Esophagus squamous epithelium (tissue), 5 donors: ENCODE data around the gene FAR1. TPM values are rescaled to one million over a fixed set of nuclear protein-coding genes. Genes with fewer than 3 reads are reported as not detected.

Source experiments
- DNase-seq: peaks from one replicate; lab custom pipeline; 2025; lab: John Stamatoyannopoulos, UW
- H3K27ac ChIP-seq, 4 donors: fragments of 200-600 bp; sonication (generic); one replicate each; pipeline ENCODE4 v1.5.1; 2016 to 2019; ENCODE audit warnings: mild to moderate bottlenecking in 1 of 4
- H3K27me3 ChIP-seq, 4 donors: fragments of 200-600 bp; sonication (generic); 1 replicate in 3 of 4; 2 replicates in 1 of 4; pipeline versions ENCODE4 v1.5.1 to v1.6.0; 2017 to 2021; ENCODE audit warnings: antibody characterized with exemption in 1 of 4
- H3K36me3 ChIP-seq, 3 donors: fragments of 200-600 bp; sonication (generic); one replicate each; pipeline ENCODE4 v1.5.1; 2016 to 2019
- H3K4me1 ChIP-seq, 3 donors: fragments of 200-600 bp; sonication (generic); one replicate each; pipeline ENCODE4 v1.5.1; 2017 to 2019
- H3K4me3 ChIP-seq, 4 donors: fragments of 200-600 bp; sonication (generic); 1 replicate in 3 of 4; 2 replicates in 1 of 4; pipeline ENCODE4 v1.5.1; 2016 to 2019; ENCODE audit warnings: mild to moderate bottlenecking in 2 of 4, moderate library complexity in 1 of 4
- H3K9me3 ChIP-seq, 3 donors: fragments of 200-600 bp; sonication (generic); one replicate each; pipeline ENCODE4 v1.5.1; 2016 to 2019
- POLR2A ChIP-seq, 4 donors: fragments of 450-650 bp; IDR thresholded peaks; one replicate each; pipeline ENCODE4 v1.6.1; 2017; ENCODE audit warnings: antibody characterized with exemption in 4 of 4, mild to moderate bottlenecking in 4 of 4, moderate library complexity in 3 of 4
- WGBS, 2 donors: methylation state at CpG; one replicate each; pipeline ENCODE4 v1.1.5; 2018; 5-methylcytosine and 5-hydroxymethylcytosine counted together
- intact Hi-C: fragments of 100-400 bp; cut with DNase I; formaldehyde crosslinking; loops from one replicate; pipeline ENCODE4 v1.15.0; 2022
- total RNA-seq, 4 donors: library from RNA; depleted of rRNA; stranded (reverse); fragments of >200 nt; gene quantifications; one replicate each; pipeline ENCODE4 v1.1.0, GENCODE V29; 2016
- TF ChIP-seq, protein P1 (sequence below), 6 experiments: fragments of 450-650 bp in 4 of 6; fragments of 200-600 bp in 2 of 6; sonication (generic) in 2 of 6; IDR thresholded peaks; one replicate each; pipeline ENCODE4 v1.5.1; 2016 to 2019; ENCODE audit warnings: antibody characterized with exemption in 6 of 6, mild to moderate bottlenecking in 4 of 6, moderate library complexity in 4 of 6
- donor health status: DM: yes; HTN: yes; CAD: no.

Gene FAR1
- total RNA-seq, 4 donors from 2014 or later, result 78.2 to 135 (median 98.6) TPM

DNA sequence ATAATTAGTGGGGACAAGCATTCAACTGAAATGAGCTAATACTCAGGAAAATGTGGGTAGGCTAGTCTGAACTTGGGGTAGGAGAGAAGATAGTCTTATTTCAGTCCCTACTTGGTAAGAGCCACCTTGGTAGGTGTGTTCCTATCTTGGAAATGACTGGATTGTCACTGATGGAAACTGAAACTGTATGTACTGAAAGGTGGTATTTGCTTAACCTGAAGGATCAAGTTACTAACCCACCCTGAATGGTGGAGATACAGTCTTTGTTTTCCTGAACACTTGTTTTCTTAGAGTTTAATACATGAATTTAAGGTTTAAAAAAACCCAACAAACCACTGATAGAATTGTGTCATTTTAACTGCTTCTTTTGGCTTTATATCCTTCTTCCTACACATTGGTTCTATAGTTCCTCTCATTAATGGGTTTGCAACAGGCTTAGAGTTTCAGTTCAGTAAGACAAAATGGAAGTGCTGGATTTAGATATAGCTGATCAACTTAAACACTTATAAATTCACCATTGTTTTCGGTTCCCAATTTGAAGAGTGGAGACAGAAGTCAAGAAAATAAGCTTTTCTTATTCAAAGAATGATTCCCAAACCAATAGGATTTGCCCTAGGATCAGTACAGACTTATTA lies 4.2 kb downstream of the FAR1 start:
- H3K27ac ChIP-seq, result peak overlapping the region in 2 of 4 donors; percentile 17 to 23
- no peak for TF ChIP-seq POLR2A (IDR thresholded peaks at IDR 0.05)
- TF ChIP-seq, protein P1, sequence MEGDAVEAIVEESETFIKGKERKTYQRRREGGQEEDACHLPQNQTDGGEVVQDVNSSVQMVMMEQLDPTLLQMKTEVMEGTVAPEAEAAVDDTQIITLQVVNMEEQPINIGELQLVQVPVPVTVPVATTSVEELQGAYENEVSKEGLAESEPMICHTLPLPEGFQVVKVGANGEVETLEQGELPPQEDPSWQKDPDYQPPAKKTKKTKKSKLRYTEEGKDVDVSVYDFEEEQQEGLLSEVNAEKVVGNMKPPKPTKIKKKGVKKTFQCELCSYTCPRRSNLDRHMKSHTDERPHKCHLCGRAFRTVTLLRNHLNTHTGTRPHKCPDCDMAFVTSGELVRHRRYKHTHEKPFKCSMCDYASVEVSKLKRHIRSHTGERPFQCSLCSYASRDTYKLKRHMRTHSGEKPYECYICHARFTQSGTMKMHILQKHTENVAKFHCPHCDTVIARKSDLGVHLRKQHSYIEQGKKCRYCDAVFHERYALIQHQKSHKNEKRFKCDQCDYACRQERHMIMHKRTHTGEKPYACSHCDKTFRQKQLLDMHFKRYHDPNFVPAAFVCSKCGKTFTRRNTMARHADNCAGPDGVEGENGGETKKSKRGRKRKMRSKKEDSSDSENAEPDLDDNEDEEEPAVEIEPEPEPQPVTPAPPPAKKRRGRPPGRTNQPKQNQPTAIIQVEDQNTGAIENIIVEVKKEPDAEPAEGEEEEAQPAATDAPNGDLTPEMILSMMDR (IDR thresholded peaks at IDR 0.05), result no peak

DNA sequence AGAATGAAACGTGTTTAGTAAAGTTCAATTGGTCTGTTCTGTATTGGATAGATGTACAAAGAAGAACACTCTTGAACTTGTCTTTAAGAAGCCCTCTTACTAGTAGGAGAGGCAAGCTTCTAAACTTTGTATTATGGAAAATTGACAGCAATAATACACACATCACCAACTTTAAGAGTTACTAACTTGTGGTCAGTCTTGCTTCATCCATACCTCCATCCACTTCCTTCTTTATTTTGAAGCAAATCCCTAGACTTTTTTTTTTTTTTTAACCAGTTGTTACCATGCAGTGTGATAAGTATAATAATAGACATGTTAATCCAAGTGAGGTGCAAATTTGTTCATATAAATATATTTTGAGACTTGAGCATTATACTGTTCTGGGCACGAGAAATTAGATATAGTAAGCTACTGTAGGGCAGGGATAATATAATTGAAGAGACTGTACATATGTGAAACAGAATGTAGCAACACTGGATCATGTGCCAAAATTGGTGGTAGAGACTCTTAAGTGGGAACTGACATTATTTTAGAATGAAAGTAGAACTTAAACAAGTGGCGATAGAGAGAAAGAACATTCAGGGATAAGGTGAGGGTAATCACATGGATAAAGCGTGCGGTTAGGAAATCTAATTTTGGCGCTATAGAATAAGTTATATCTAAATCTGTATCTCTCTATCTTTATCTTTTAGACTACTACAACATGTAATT lies 6.5 kb downstream of the FAR1 start:
- no peaks in the 10 kb centered on the region for H3K36me3 ChIP-seq
- TF ChIP-seq, protein P1 (IDR thresholded peaks at IDR 0.05), result no peak
- H3K4me1 ChIP-seq, result peaks cover 4 to 90% (median 14%) of the 10 kb centered on the region in 3 donors
- 76 to 78% methylated on average over 6 of the region's 6 CpGs for WGBS, 2 donors
- no peaks in the 10 kb centered on the region for H3K27me3 ChIP-seq
- H3K4me3 ChIP-seq, result no peak overlapping the region
- DNase-seq, result no peak
- intact Hi-C loops, result no loop called here
- H3K9me3 ChIP-seq, result no peaks in the 10 kb centered on the region
- no peak overlapping the region for H3K27ac ChIP-seq

More for the DNA sequence above, 4.2 kb downstream of the FAR1 start:
- WGBS, 2 donors, result 85 to 86% methylated on average over 1 of the region's 1 CpG
- intact Hi-C loops, result no loop called here
- no peak for DNase-seq
- H3K27me3 ChIP-seq, result no peaks in the 10 kb centered on the region
- H3K4me1 ChIP-seq, result peaks cover 10 to 79% (median 16%) of the 10 kb centered on the region in 3 donors
- no peak overlapping the region for H3K4me3 ChIP-seq
- no peaks in the 10 kb centered on the region for H3K36me3 ChIP-seq
- no peaks in the 10 kb centered on the region for H3K9me3 ChIP-seq

DNA sequence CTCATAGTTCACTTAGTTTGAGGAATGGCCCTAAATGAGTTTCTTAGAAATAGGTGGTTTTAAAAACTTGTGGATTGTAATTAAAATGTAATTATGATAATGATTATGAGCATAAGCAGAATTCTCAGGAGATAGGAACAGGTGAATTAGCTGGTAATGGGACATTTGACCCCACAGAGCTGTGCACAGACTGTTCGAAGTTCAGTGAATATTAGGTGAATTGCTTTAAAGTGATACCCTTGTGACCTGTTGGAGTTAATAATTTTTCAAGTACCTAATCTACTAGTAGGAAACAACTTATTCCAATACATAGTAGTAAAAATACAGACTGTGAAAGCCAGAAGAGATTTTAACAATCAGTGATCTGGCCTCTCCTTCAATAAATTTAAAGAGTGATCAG lies 8.1 kb downstream of the FAR1 start:
- TF ChIP-seq, protein P1 (IDR thresholded peaks at IDR 0.05), result no peak
- TF ChIP-seq POLR2A (IDR thresholded peaks at IDR 0.05), result no peak
- H3K4me1 ChIP-seq, result peaks cover 5 to 90% (median 9%) of the 10 kb centered on the region in 3 donors
- no peak overlapping the region for H3K4me3 ChIP-seq
- no peaks in the 10 kb centered on the region for H3K9me3 ChIP-seq
- DNase-seq, result no peak
- intact Hi-C loops, result no loop called here
- WGBS, 2 donors, result 94 to 96% methylated on average over 1 of the region's 1 CpG
- H3K27me3 ChIP-seq, result no peaks in the 10 kb centered on the region
- H3K27ac ChIP-seq, result no peak overlapping the region
- H3K36me3 ChIP-seq, result no peaks in the 10 kb centered on the region

DNA sequence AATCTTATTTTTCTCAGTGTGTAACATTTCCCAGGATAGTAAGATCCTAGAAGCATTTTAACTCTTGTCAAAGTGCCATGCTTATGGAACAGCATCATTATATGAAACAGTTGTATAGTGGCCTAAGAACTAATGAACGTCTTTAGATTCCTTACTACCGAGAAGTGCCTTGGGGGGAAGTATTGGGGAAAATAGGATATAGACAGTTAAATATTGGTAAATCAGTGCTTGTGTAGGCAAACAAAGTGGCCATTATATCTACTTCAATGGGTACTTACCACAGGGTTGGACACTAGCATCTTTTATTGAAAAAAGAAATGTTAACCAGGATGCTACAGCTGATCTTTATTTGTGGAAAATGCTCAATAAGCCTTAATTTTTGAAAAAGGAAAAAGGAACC lies 11.3 kb downstream of the FAR1 start:
- DNase-seq, result no peak
- H3K36me3 ChIP-seq, result no peaks in the 10 kb centered on the region
- peaks cover 24 to 91% (median 26%) of the 10 kb centered on the region in 3 donors for H3K4me1 ChIP-seq
- TF ChIP-seq, protein P1 (IDR thresholded peaks at IDR 0.05), result no peak
- no peak for TF ChIP-seq POLR2A (IDR thresholded peaks at IDR 0.05)
- H3K4me3 ChIP-seq, result no peak overlapping the region
- H3K27me3 ChIP-seq, result no peaks in the 10 kb centered on the region
- H3K27ac ChIP-seq, result peak overlapping the region in 1 of 4 donors; percentile 66
- WGBS, 2 donors, result 90 to 94% methylated on average over 2 of the region's 2 CpGs
- intact Hi-C loops, result no loop called here
- no peaks in the 10 kb centered on the region for H3K9me3 ChIP-seq
